GM12878 (cell line): ENCODE results near the gene LRRC26.

Source experiments
- CBFB ChIP-seq: IDR thresholded peaks from 2 replicates; pipeline ENCODE4 v1.6.1; 2016; ENCODE audit warnings: antibody characterized with exemption, low read depth
- CEBPB ChIP-seq, 2 experiments: fragments of 150-350 bp in 1 of 2; IDR thresholded peaks; 2 replicates each; pipeline ENCODE4 v1.6.1; 2012 to 2014; ENCODE audit warnings: low read depth in 2 of 2, low read length in 2 of 2, borderline replicate concordance in 1 of 2, inconsistent platforms in 1 of 2
- CTCF ChIP-seq, 3 experiments: IDR thresholded peaks in 2 of 3; conservative IDR thresholded peaks in 1 of 3; 2 replicates each; pipeline ENCODE4 v1.5.1; 2011; ENCODE audit warnings: low read depth in 3 of 3, low read length in 3 of 3, mild to moderate bottlenecking in 3 of 3, control low read depth in 2 of 3, moderate library complexity in 2 of 3, inconsistent platforms in 1 of 3, mixed read lengths in 1 of 3; ENCODE audit not compliant: control insufficient read depth in 2 of 3, insufficient read depth in 1 of 3; ENCODE audit errors: extremely low read depth in 1 of 3
- ESRRA ChIP-seq: IDR thresholded peaks from 2 replicates; pipeline ENCODE4 v1.6.1; 2012; ENCODE audit warnings: mild to moderate bottlenecking, low read length, improper control_type of control experiment
- FOXM1 ChIP-seq: IDR thresholded peaks from 2 replicates; pipeline ENCODE4 v1.6.1; 2012; ENCODE audit warnings: low read depth, mild to moderate bottlenecking, inconsistent platforms, low read length, moderate library complexity
- SKIL ChIP-seq: fragments of 450-650 bp; IDR thresholded peaks from 2 replicates; pipeline ENCODE4 v1.6.1; 2017; ENCODE audit warnings: mild to moderate bottlenecking, low read depth, inconsistent platforms; ENCODE audit not compliant: poor library complexity, severe bottlenecking

- TF ChIP-seq SKIL (no peak), CTCF (IDR thresholded peaks at IDR 0.05 in 2 of 3, conservative IDR thresholded peaks at IDR 0.05 in 1 of 3; ENCODE audit: control insufficient read depth in 2 of 3, extremely low read depth in 1 of 3, insufficient read depth in 1 of 3, low read depth in 3 of 3, low read length in 3 of 3) (no peak), FOXM1 (no peak), CBFB (no peak), CEBPB (IDR thresholded peaks at IDR 0.05; ENCODE audit: borderline replicate concordance in 1 of 2, low read depth in 2 of 2, low read length in 2 of 2) (no peak), ESRRA (no peak)
Observed at GRCh38 chr9:137166380-137167229, 3.2 kb downstream of the LRRC26 start.
